Fibroblast of skin of right biceps (primary cell): ENCODE data around the gene WSCD2.

Source experiments
- DNase-seq: peaks from one replicate; pipeline ENCODE4 v3.0.0-alpha.2; 2013

WSCD2 gene

DNA sequence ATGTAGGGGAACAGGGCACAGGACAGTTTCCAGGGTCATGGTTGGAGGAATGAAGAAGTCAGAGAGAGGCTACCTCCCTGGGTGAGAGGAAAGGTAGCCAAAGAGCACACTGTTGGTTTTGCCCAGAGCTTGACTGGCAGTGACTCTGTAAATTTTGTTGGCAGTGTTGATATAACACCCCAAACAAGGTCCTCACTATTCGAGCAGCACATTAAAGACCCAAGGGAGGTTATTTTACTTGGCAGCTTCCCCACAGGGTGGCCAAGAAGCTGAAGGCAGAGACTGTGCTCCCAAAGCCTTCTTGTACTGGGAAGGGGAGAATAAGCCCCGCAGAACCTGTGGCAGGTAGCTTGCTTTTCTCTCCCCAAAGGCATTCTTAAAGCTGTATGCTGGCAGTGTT, 40.6 kb downstream of the WSCD2 start:
- no peak for DNase-seq

DNA sequence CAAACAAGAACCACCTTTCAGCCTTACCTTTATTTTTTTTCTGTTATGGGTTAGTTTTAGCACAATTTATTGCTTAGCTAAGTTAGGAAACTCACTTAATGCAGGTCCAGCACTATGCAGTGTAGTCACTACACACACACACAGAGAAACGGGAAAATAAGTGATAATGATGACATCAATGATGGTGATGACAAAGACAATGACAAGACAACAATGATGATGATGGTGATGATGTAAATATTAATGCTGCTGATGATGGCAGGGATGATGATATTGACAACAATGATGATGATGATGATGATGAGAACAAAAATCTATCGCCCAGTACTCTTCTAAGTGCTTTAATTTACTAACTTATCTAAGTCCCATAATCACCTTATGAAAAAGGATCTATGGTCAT, 41.1 kb downstream of the WSCD2 start:
- DNase-seq = no peak

DNA sequence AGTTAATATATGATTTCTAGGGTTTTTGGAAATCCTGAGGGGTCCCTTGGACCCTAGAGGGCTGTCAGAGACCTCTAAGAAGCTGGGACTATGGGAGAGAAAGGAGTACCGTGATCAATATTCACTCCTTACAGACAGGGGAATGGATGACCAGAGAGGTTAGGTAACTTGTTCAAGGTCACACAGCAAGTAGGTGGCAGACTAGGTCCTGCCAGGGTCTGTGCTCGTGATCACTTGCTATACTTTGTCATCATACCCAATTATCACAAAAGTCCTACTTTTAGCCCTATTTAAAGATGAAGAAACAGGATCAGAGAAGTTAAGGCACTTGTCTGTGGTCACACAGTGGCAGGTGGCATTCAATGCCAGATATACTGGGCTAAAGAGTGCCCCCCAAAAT, 42.9 kb downstream of the WSCD2 start:
- no peak for DNase-seq

GRCh38 chr12:108173160-108173559, 44.1 kb downstream of the WSCD2 start:
- no peak for DNase-seq

- DNase-seq = no peak
Measured at GRCh38 chr12:108173892-108174291, 44.8 kb downstream of the WSCD2 start.

DNA sequence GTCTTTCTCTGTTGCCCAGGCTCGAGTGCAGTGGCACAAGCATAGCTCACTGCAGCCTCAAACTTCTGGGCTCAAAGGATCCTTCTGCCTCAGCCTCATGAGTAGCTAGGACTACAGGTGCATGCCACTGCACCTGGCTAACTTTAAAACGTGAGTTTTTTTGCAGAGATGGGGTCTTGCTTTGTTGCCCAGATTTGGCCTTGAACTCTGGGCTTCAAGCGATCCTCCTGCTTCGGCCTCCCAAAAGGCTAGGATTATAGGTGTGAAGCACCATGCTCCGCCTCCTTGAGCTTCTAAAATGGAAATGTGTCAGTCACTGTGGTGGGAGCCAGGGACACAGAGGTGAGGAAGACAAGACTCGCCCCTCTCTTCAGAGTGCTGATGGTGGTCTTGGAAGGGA, 45.6 kb downstream of the WSCD2 start:
- no peak for DNase-seq

- DNase-seq = no peak
Measured at GRCh38 chr12:108175310-108175709, 46.2 kb downstream of the WSCD2 start.

DNA sequence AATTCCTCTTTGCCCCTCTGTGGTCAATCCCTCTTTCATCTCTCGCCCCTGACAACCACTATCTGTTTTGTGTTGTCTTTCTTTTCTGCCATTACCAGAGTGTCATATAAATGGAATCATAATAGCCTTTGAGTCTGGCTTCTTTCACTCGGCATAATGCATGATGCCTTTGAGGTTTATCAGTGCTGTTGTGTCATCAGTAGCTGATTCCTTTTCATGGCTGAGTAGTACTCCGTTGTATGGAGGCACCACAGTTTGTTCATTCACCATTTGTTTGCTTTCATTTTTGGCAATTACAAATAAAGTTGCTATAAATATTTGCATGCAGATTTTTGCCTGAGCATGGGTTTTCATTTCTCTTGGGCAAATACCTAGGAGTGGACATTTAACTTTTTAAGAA, 47.2 kb downstream of the WSCD2 start:
- no peak for DNase-seq

DNA sequence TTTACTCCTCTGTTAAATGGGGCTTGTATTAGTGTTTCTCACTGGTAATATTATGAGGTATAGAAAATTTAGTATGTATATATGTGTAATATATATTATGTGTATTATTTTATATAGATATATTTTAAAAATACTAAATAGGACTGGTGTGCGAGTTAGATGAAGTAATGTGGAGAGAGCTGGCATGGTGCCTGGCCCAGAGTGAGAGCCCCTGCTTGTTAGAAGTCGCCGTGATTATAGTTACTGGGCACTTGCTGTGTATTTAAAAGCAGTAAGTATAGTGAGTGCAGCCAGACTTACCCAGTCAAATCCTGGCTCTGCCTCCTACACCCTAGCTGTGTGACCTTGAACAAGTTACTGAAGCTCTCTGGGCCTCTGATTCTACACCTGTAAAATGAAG, 48.0 kb downstream of the WSCD2 start:
- DNase-seq = no peak

GRCh38 chr12:108179305-108179704, 50.2 kb downstream of the WSCD2 start:
- DNase-seq = no peak

GRCh38 chr12:108180255-108181094, 51.4 kb downstream of the WSCD2 start:
- no peak for DNase-seq

GRCh38 chr12:108181095-108181454, 52.0 kb downstream of the WSCD2 start:
- DNase-seq = no peak

- no peak for DNase-seq
Measured at GRCh38 chr12:108182096-108182495, 53.0 kb downstream of the WSCD2 start.

GRCh38 chr12:108185002-108185401, 55.9 kb downstream of the WSCD2 start:
- DNase-seq = no peak

DNA sequence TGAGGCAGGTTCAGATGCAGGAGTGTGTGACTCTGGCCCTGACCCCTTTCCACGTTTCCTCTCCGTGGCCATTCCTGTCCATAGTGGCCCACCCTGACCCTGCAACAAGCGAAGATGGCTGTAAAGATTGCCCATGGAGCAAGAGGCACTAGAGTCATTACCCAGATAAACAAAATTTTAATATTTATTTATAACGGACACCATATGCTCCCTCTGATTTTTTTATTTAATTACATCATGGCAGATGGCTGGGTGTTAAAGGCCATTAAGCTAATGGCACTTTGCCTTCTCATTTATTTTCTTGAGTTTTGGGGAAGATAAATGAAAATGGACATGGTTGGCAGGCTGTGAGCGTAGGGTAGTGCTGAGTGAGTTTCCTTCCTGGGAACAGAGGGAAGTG, 58.7 kb downstream of the WSCD2 start:
- no peak for DNase-seq

GRCh38 chr12:108190529-108190928, 61.4 kb downstream of the WSCD2 start:
- DNase-seq = no peak

- no peak for DNase-seq
Measured at GRCh38 chr12:108191086-108191485, 62.0 kb downstream of the WSCD2 start.

- DNase-seq = no peak
Measured at GRCh38 chr12:108191938-108192337, 62.9 kb downstream of the WSCD2 start.

DNA sequence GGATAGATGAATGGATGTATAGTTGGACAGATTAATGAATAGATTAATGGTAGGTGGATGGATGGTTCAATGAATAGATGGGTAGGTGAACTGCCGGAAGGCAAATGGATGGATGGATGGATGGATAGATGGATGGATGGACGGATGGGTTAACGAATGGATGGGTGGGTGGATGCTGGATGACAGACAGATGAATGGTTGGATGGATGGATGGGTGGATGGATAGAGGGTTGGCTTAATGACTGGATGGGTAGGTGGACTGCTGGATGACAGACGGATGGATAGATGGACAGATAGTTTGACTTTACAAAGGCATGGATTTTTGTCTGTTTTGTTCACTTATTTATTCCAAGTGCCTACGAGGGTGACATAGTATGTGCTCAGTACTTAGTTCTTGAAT, 64.4 kb downstream of the WSCD2 start:
- DNase-seq = no peak

DNA sequence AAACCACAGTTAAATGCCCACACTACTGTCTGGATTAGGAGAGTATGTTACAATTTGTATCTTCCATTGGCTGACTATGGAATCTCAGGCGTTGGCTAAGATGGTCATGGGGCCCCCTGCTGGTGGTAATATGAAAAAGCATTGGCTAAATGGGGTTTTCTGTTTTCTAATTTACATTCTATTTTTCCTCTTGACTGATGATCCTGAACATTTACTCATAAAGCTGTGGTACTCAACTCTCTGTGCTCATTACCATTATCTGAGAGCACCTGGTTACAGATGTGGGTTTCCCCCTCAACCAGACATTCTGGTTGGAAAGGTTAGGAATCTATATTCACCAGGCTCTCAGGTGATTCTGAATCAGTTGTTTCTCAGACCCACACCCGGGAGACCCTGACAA, 64.8 kb downstream of the WSCD2 start:
- peak; percentile 17 for DNase-seq

- no peak for DNase-seq
Measured at GRCh38 chr12:108194585-108194984, 65.5 kb downstream of the WSCD2 start.

GRCh38 chr12:108196319-108196718, 67.2 kb downstream of the WSCD2 start:
- DNase-seq = no peak

DNA sequence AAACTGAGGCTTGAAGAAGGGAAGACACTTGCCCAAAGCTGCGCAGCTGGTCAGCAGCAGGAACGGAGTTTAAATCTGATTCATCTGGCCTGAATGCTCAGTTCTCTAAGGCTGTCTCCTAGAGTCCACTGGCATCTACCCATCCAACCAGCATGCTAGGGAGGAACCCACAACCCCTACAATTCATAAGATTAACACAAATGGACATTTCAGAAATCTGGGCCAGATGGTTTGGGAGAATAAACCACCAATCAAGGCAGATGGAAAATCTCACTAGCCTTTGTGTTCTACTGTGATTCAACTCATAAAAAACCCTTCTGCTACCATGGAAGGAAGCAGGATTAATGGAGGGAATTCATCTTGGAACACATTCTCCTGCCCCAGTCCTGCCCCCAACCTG, 67.8 kb downstream of the WSCD2 start:
- DNase-seq = no peak

- no peak for DNase-seq
Measured at GRCh38 chr12:108198043-108198442, 69.0 kb downstream of the WSCD2 start.

- no peak for DNase-seq
Measured at GRCh38 chr12:108199106-108199505, 70.0 kb downstream of the WSCD2 start.
